Measurements from ENCODE around the gene TPSD1. TPM values are rescaled to one million over a fixed set of nuclear protein-coding genes. Genes with fewer than 3 reads are reported as not detected.

The TPSD1 gene
- total RNA-seq, 6 experiments from 2014 or later = not detected

DNA sequence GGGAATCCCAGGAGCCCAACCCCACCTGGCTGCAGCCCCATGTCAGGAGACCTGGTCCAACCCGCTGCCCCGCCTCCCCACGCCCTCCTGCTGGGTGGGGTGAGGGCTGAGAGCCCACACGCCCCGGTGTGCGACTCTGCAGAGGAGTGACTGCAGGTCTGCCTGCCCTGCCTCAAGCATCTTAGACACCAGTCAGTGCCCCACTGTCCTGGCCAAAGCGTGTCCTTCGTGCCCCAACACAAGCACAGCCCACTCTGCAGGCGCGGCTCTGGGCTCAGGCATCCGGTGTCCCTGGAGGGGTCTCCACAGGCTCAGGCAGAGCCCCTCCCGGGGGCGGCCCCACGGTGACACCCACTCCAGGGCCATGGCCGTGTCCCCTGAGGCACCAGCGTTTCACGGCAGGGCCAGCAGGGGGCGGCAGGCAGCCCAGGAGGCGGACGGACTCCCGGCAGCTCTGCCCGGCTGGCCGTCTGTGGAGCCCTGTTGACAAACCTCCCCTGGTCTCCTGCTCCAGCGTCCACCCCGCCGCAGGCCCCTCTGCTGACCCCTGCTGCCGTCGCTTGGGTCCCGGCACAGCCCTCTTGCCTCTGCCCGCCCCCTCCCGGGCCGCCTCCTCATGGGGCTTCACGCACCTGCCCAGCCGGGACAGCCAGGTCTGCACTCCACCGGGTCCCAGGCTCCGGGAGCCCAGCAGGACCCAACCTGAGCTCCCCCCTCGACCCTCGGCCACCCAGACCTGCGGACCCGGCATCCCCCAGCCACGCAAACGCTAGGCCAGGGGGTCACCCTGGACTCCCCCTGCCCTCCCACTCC is 45.0 kb downstream of the TPSD1 start:
- Mint-ChIP-seq H3K27me3 (ENCODE audit: insufficient read depth) (peaks cover 10% of the 10 kb centered on the region), H3K36me3 (ENCODE audit: low read depth) (no peaks in the 10 kb centered on the region), H3K27ac (no peak overlapping the region), H3K9me3 (no peaks in the 10 kb centered on the region), H3K4me1 (ENCODE audit: low read depth) (peaks cover 12% of the 10 kb centered on the region), H3K4me3 (no peak overlapping the region)
- DNase-seq = peak; percentile 44
- TF ChIP-seq, protein P1, sequence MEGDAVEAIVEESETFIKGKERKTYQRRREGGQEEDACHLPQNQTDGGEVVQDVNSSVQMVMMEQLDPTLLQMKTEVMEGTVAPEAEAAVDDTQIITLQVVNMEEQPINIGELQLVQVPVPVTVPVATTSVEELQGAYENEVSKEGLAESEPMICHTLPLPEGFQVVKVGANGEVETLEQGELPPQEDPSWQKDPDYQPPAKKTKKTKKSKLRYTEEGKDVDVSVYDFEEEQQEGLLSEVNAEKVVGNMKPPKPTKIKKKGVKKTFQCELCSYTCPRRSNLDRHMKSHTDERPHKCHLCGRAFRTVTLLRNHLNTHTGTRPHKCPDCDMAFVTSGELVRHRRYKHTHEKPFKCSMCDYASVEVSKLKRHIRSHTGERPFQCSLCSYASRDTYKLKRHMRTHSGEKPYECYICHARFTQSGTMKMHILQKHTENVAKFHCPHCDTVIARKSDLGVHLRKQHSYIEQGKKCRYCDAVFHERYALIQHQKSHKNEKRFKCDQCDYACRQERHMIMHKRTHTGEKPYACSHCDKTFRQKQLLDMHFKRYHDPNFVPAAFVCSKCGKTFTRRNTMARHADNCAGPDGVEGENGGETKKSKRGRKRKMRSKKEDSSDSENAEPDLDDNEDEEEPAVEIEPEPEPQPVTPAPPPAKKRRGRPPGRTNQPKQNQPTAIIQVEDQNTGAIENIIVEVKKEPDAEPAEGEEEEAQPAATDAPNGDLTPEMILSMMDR (IDR thresholded peaks at IDR 0.05) = peak; percentile 96

- peaks cover 12% of the 10 kb centered on the region for H3K4me1 Mint-ChIP-seq (ENCODE audit: low read depth)
- TF ChIP-seq, protein P1 (IDR thresholded peaks at IDR 0.05) = no peak
- H3K9me3 Mint-ChIP-seq = no peaks in the 10 kb centered on the region
- no peak for DNase-seq
- no peak overlapping the region for H3K4me3 Mint-ChIP-seq
- H3K36me3 Mint-ChIP-seq (ENCODE audit: low read depth) = no peaks in the 10 kb centered on the region
- no peak overlapping the region for H3K27ac Mint-ChIP-seq
- H3K27me3 Mint-ChIP-seq (ENCODE audit: insufficient read depth) = peaks cover 10% of the 10 kb centered on the region
These were observed 45.7 kb downstream of the TPSD1 start for GRCh38 chr16:1301562-1301961.

- H3K9me3 Mint-ChIP-seq = no peaks in the 10 kb centered on the region
- peaks cover 4% of the 10 kb centered on the region for H3K4me1 Mint-ChIP-seq (ENCODE audit: low read depth)
- peaks cover 9% of the 10 kb centered on the region for H3K36me3 Mint-ChIP-seq (ENCODE audit: low read depth)
- TF ChIP-seq, protein P1 (IDR thresholded peaks at IDR 0.05) = no peak
- H3K27ac Mint-ChIP-seq = no peak overlapping the region
- no peak overlapping the region for H3K4me3 Mint-ChIP-seq
- H3K27me3 Mint-ChIP-seq (ENCODE audit: insufficient read depth) = peaks cover 6% of the 10 kb centered on the region
- no peak for DNase-seq
These were observed 50.0 kb downstream of the TPSD1 start for GRCh38 chr16:1305823-1306222.

- no peak overlapping the region for H3K4me3 Mint-ChIP-seq
- H3K36me3 Mint-ChIP-seq (ENCODE audit: low read depth) = peaks cover 12% of the 10 kb centered on the region
- peaks cover 9% of the 10 kb centered on the region for H3K4me1 Mint-ChIP-seq (ENCODE audit: low read depth)
- H3K27ac Mint-ChIP-seq = no peak overlapping the region
- DNase-seq = no peak
- H3K9me3 Mint-ChIP-seq = no peaks in the 10 kb centered on the region
- H3K27me3 Mint-ChIP-seq (ENCODE audit: insufficient read depth) = peaks cover 6% of the 10 kb centered on the region
- TF ChIP-seq, protein P1 (IDR thresholded peaks at IDR 0.05) = no peak
These were observed 50.5 kb downstream of the TPSD1 start for GRCh38 chr16:1306334-1306733.

DNA sequence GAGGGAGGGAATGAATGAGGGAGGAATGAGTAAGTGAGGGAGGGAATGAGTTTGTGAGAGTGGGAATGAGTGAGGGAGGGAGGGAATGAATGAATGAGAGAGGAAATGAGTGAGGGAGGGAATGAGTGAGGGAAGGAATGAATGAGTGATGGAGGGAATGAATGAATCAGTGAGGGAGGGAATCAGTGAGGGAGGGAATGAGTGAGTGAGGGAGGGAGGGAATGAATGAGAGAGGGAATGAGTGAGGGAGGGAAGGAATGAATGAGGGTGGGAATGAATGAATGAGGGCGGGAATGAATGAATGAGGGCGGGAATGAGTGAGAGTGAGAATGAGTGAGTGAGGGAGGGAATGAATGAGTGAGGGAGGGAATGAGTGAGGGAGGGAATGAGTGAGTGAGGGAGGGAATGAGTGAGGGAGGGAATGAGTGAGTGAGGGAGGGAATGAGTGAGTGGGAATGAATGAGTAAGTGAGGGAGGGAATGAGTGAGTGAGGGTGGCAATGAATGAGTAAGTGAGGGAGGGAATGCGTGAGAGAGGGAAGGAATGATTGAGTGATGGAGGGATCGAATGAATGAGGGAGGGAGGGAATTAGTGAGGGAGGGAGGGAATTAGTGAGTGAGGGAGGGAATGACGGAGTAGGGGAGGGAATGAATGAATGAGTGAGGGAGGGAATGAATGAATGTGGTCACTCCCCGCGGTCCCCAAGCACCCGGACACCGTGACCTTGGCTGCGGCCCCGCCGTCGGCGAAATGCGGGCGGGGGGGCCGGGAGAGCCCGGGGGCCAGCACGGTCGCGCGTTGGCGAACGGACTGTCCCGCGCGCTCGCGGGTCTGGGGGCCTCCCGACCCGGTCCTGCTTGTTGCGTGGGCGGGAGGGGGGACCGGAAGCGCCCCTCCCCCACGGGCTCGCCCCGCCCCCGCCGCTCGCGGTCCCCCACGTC is 52.4 kb downstream of the TPSD1 start:
- peak overlapping the region; percentile 88 for H3K4me3 Mint-ChIP-seq
- peak; percentile 44 for DNase-seq
- no peaks in the 10 kb centered on the region for H3K9me3 Mint-ChIP-seq
- TF ChIP-seq, protein P1 (IDR thresholded peaks at IDR 0.05) = no peak
- peak overlapping the region; percentile 99 for H3K27ac Mint-ChIP-seq
- peaks cover 14% of the 10 kb centered on the region for H3K4me1 Mint-ChIP-seq (ENCODE audit: low read depth)
- peaks cover 12% of the 10 kb centered on the region for H3K36me3 Mint-ChIP-seq (ENCODE audit: low read depth)
- H3K27me3 Mint-ChIP-seq (ENCODE audit: insufficient read depth) = peaks cover 2% of the 10 kb centered on the region; the same call in 1 of the 2 replicates

Other genes with a start within 250 kb of the TPSD1 start
- gene SSTR5, start 183.3 kb upstream of the TPSD1 start, total RNA-seq (2021; fragmentation: NEBNext Ultra II Directional; extraction: Animal tissue kit (Norgen Biotek cat#: 25700)) = not detected
- not detected for gene C1QTNF8, start 159.8 kb upstream of the TPSD1 start, total RNA-seq (2021; fragmentation: NEBNext Ultra II Directional; extraction: Animal tissue kit (Norgen Biotek cat#: 25700))
- gene CACNA1H, start 103.0 kb upstream of the TPSD1 start, total RNA-seq (2021; fragmentation: NEBNext Ultra II Directional; extraction: Animal tissue kit (Norgen Biotek cat#: 25700)) = under 1 TPM in 2 of 6 experiments, not detected in 4; 0.03 to 0.05 TPM
- gene TPSG1, start 30.8 kb upstream of the TPSD1 start, total RNA-seq (2021; fragmentation: NEBNext Ultra II Directional; extraction: Animal tissue kit (Norgen Biotek cat#: 25700)) = under 1 TPM in 1 of 6 experiments, not detected in 5; 0.23 TPM
- not detected for gene TPSB2, start 25.9 kb upstream of the TPSD1 start, total RNA-seq (2021; fragmentation: NEBNext Ultra II Directional; extraction: Animal tissue kit (Norgen Biotek cat#: 25700))
- not detected for gene TPSAB1, start 15.4 kb upstream of the TPSD1 start, total RNA-seq (2021; fragmentation: NEBNext Ultra II Directional; extraction: Animal tissue kit (Norgen Biotek cat#: 25700))
- 100 to 1,000 TPM; 116 to 147 (median 138) TPM for gene UBE2I, start 53.6 kb downstream of the TPSD1 start, total RNA-seq (2021; fragmentation: NEBNext Ultra II Directional; extraction: Animal tissue kit (Norgen Biotek cat#: 25700))
- under 1 TPM; 0.11 to 0.28 (median 0.16) TPM for gene BAIAP3, start 77.6 kb downstream of the TPSD1 start, total RNA-seq (2021; fragmentation: NEBNext Ultra II Directional; extraction: Animal tissue kit (Norgen Biotek cat#: 25700))
- 10 to 100 TPM; 73.7 to 84.6 (median 78.1) TPM for gene TSR3, start 95.8 kb downstream of the TPSD1 start, total RNA-seq (2021; fragmentation: NEBNext Ultra II Directional; extraction: Animal tissue kit (Norgen Biotek cat#: 25700))
- 10 to 100 TPM; 46.8 to 68.1 (median 52.6) TPM for gene GNPTG, start 95.9 kb downstream of the TPSD1 start, total RNA-seq (2021; fragmentation: NEBNext Ultra II Directional; extraction: Animal tissue kit (Norgen Biotek cat#: 25700))
- 10 to 100 TPM; 15.0 to 22.6 (median 16.5) TPM for gene UNKL, start 158.6 kb downstream of the TPSD1 start, total RNA-seq (2021; fragmentation: NEBNext Ultra II Directional; extraction: Animal tissue kit (Norgen Biotek cat#: 25700))
- gene UQCC4, start 164.7 kb downstream of the TPSD1 start, total RNA-seq (2021; fragmentation: NEBNext Ultra II Directional; extraction: Animal tissue kit (Norgen Biotek cat#: 25700)) = 10 to 100 TPM; 11.0 to 16.7 (median 13.3) TPM
- gene PERCC1, start 175.0 kb downstream of the TPSD1 start, total RNA-seq (2021; fragmentation: NEBNext Ultra II Directional; extraction: Animal tissue kit (Norgen Biotek cat#: 25700)) = not detected
- gene CCDC154, start 188.5 kb downstream of the TPSD1 start, total RNA-seq (2021; fragmentation: NEBNext Ultra II Directional; extraction: Animal tissue kit (Norgen Biotek cat#: 25700)) = under 1 TPM in 3 of 6 experiments, not detected in 3; 0.10 to 0.52 (median 0.31) TPM
- gene CLCN7, start 219.0 kb downstream of the TPSD1 start, total RNA-seq (2021; fragmentation: NEBNext Ultra II Directional; extraction: Animal tissue kit (Norgen Biotek cat#: 25700)) = 10 to 100 TPM; 47.5 to 62.6 (median 51.3) TPM
- gene PTX4, start 232.9 kb downstream of the TPSD1 start, total RNA-seq (2021; fragmentation: NEBNext Ultra II Directional; extraction: Animal tissue kit (Norgen Biotek cat#: 25700)) = under 1 TPM in 4 of 6 experiments, not detected in 2; 0.14 to 0.24 (median 0.18) TPM
- gene TELO2, start 237.3 kb downstream of the TPSD1 start, total RNA-seq (2021; fragmentation: NEBNext Ultra II Directional; extraction: Animal tissue kit (Norgen Biotek cat#: 25700)) = 10 to 100 TPM; 28.6 to 37.4 (median 34.8) TPM